ACHN (cell line): ENCODE results near the gene CFAP107.

Source experiments
- DNase-seq: peaks from one replicate; pipeline ENCODE4 v3.0.0-alpha.2; 2015
- in situ Hi-C: cut with HindIII; loops from 2 replicates; pipeline ENCODE4 v1.10.0; 2017; ENCODE audit warnings: low sequenced_read_pairs, low pct_ligation_motif_present, low pct_unique_long_range_greater_than_20kb

The CFAP107 gene

GRCh38 chr1:12734651-12735050, 11.3 kb upstream of the CFAP107 start:
- in situ Hi-C loops = no loop called here
- no peak for DNase-seq

DNA sequence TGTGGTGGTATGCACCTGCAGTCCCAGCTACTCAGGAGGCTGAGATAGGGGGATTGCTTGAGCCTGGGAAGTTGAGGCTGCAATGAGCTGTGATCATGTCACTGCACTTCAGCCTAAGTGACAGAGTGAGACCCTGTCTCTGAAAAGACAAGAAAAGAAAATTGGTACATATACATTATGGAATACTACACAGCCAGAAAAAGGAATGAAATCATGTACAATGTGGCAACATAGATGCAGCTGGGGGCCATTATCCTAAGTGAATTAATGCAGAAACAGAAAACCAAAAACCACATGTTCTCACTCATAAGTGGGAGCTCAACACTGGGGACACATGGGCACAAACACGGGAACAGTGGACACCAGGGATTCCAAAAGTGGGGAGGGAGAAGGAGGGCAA, 7.1 kb upstream of the CFAP107 start:
- in situ Hi-C loops = no loop called here
- no peak for DNase-seq

GRCh38 chr1:12739613-12740012, 6.4 kb upstream of the CFAP107 start:
- in situ Hi-C loops = no loop called here
- no peak for DNase-seq

DNA sequence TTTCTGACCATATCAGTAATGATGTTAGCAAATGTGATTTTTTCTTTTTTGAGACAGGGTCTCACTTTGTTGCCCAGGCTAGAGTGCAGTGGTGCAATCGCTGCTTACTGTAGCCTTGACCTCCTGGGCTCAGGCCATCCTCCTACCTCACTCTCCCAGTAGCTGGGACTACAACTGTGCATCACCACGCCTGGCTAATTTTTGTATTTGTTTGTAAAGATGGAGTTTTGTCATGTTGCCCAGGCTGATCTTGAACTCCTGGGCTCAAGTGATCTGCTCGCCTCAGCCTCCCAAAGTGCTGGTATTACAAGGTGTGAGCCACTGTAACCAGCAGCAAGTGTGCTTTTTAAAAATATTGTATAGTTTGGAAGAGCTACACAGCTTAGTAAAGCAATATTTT, 4.1 kb upstream of the CFAP107 start:
- in situ Hi-C loops = no loop called here
- DNase-seq = no peak

DNA sequence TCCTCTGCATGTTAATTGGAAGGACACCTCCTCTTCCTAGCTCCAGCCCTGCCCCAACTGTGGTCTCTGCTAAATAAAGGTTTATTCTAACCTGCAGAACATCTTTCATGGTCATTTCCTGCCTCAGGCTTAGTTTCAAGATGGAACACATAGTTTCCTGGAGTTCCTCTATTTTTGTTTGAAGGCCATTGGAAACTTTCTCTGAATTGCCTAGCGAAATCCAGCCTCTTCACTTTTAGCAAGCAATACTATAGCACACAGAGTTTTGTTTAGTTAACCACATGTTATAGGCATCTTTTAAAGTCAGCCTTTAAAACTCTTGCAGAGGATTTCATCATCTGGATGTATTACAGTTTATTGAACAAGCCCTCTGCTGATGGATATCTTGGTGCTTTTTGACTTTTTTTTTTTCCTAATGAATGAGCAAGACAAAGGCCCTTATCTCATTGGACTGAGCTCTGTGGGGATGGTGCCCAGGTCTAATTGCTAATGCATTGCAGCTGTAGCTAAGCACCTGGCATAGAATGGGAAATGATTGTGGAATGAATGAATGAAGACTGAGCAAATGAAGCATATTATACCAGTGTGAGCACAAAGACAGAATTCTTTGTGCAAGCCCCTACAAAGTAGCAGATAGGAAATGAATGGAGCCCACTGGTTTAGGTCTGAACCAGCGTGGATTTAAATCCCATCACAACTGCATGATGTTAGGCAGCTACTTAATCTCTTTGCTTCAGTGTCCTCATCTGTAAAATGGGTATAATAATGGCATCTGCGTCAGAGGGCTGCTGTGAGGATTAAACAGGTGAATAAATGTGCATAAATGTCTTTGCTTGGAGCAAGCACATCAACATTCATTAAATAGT, 641 bp upstream of the CFAP107 start:
- no peak for DNase-seq
- in situ Hi-C loops = no loop called here

GRCh38 chr1:12748778-12749355, 2.9 kb downstream of the CFAP107 start:
- in situ Hi-C loops = no loop called here
- DNase-seq = no peak

DNA sequence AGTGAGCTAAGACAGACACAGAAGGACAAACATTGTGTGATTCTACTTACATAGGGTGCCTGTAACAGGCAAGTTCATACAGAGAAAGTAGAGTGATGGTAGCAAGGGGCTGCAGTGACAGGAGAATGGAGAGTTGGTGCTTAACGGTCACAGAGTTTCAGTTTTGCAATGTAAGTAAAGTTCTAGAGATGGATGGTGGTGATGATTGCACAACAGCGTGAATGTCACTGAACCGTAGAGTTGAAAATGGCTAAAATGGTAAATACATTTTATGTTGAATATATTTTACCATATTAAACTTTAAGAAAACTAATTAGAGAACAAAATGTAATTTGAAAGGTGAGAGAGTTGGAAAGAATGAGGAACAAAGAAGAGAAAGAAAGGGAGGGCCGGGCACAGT, 8.7 kb downstream of the CFAP107 start:
- in situ Hi-C loops = no loop called here
- DNase-seq = no peak

- no peak for DNase-seq
- in situ Hi-C loops = no loop called here
These were observed 10.3 kb downstream of the CFAP107 start for GRCh38 chr1:12756273-12756672.

DNA sequence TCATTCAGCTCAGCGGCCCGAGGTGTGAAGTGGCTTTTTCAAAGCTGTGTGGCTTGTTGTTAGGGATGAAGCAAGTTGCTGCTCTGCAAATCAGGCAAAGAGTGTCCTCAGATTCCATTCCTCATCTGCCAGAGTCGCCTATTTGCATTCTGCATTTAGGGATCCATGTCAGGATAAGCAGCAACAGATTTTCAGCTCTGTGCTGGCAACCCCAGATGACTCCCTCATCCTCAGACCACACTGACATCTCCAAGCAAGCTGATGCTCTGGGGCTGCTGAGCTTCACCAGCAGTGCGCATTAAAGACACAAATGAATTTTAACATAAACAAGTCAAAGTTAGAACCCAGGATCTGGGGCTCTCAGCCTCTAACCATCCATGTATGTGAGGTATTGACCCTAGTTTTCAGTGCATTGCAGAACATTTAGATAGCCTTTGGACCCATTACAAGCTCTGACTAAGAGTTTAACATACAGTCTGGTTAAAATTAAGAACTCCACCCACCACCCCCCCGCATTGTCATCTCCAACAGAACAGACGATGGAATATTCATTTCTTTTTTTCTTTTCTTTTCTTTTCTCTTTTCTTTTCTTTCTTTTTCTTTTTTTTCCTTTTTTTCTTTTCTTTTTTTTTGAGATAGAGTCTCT, 10.9 kb downstream of the CFAP107 start:
- no peak for DNase-seq
- in situ Hi-C loops = no loop called here

GRCh38 chr1:12757836-12758235, 11.8 kb downstream of the CFAP107 start:
- in situ Hi-C loops = no loop called here
- no peak for DNase-seq

GRCh38 chr1:12760256-12760795, 14.3 kb downstream of the CFAP107 start:
- no peak for DNase-seq
- in situ Hi-C loops = no loop called here

GRCh38 chr1:12761781-12762180, 15.8 kb downstream of the CFAP107 start:
- in situ Hi-C loops = no loop called here
- DNase-seq = no peak

DNA sequence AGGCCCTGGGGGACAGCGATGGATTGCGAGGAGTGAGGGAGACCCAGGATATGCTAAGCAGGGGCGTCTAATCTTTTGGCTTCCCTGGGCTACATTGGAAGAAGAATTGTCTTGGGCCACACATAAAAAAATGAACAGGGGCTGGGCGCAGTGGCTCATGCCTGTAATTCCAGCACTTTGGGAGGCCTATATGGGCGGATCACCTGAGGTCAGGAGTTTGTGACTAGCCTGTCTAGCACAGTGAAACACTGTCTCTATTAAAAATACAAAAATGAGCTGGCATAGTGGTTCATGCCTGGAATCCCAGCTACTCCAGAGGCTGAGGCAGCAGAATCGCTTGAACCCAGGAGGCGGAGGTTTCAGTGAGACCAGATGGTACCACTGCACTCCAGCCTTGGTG, 16.8 kb downstream of the CFAP107 start:
- DNase-seq = no peak
- in situ Hi-C loops = no loop called here

DNA sequence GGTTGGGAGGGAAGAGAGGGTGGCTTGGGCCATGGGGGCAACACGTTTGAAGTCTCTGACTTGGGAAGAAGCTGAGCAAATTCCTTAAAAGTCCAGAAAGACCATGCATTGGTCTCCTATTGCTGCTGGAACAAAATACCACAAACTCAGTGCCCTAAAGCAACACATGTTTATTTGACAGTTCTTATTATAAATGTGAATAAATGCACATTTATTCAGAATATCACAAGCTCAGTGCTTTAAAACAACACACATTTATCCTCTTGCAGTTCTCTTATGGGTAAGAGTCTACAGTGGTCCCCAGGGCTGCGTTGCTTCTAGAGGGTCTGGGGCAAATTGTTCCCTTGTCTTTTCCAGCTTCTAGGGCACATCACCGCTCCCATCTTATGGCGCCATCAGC, 17.5 kb downstream of the CFAP107 start:
- in situ Hi-C loops = no loop called here
- no peak for DNase-seq

DNA sequence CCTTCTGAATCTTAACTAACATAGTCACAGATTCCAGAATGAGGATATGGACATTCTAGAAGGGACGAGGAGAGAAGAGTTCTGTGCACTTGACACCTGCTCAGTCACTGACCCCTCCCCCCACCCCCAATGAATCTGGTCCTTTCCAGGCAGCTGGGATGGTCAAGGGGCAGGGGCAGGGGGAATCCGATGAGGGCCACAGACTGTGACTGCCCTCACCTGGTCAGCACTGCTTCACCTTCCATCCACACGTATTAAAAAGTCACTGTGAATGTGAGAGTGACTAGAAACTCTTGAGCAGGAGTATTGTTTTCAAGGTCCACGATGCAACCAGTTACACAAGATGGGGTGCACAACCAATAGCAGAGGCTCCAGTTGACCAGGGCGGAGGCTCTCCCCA, 18.0 kb downstream of the CFAP107 start:
- in situ Hi-C loops = no loop called here
- no peak for DNase-seq

- DNase-seq = no peak
- in situ Hi-C loops = no loop called here
These were observed 23.0 kb downstream of the CFAP107 start for GRCh38 chr1:12769031-12769430.

GRCh38 chr1:12769976-12770505, 24.0 kb downstream of the CFAP107 start:
- in situ Hi-C loops = no loop called here
- no peak for DNase-seq

- in situ Hi-C loops = no loop called here
- no peak for DNase-seq
These were observed 24.6 kb downstream of the CFAP107 start for GRCh38 chr1:12770620-12771019.

DNA sequence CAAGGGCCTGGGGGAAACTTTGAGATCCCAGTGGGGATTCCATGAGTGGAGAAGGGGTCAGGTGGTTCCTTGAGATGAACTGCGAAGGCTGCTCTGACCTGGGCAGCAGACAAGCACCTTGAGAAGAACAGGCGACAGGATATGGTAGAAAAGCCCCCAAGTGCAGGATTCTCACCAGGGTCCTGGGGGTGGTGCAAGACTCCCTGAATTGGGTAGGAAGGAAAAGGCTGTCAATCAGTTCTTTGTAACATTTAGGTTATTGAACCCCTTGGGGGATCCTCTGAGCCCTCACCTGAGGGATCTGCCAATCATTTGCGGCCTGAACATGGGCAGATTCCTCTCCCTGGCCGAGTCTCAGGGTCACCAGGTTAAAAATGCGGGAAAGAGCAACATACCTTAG, 25.2 kb downstream of the CFAP107 start:
- in situ Hi-C loops = no loop called here
- DNase-seq = no peak
